GM19463 (cell line): ENCODE data around the gene MBOAT7.
"Not testable (repeated sequence)": the region's sequence is repeated elsewhere in the genome, so short reads cannot be mapped to it uniquely, and the experiment has no call there.

ENCODE experiments used
- ATAC-seq: cut with Tn5 transposase; IDR thresholded peaks from one replicate; pipeline ENCODE4 v1.9.1; 2021; ENCODE audit warnings: mild to moderate bottlenecking, moderate library complexity; ENCODE audit not compliant: unreplicated experiment

Gene MBOAT7

DNA sequence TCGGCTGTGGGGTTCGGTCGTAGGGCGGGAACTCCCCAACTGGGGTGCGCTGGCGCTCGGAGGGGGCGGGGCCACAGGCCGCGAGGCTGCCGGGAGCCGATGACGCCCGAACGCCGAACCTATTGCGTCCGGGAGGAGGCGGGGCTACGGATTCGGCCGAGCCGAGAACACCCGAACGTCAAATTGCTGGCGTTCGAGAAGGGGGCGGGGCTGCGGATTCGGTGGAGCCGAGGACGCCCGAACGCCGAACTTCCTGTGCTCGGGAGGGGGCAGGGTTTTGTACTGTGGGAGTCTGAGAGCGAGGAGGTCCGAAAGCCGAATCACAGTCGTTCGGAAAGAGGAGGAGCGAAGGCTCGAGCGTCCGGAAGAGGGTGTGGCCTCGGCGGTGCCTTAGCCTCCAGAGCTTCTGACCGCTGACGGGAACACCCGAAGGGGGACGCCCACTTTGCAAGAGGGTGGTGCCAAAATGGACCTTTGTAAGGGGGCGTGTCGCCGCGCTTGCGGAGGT lies 1.2 kb upstream of the MBOAT7 start:
- ATAC-seq: peak; percentile 40

GRCh38 chr19:54189735-54190502 lies 539 bp upstream of the MBOAT7 start:
- ATAC-seq: peak; percentile 43

DNA sequence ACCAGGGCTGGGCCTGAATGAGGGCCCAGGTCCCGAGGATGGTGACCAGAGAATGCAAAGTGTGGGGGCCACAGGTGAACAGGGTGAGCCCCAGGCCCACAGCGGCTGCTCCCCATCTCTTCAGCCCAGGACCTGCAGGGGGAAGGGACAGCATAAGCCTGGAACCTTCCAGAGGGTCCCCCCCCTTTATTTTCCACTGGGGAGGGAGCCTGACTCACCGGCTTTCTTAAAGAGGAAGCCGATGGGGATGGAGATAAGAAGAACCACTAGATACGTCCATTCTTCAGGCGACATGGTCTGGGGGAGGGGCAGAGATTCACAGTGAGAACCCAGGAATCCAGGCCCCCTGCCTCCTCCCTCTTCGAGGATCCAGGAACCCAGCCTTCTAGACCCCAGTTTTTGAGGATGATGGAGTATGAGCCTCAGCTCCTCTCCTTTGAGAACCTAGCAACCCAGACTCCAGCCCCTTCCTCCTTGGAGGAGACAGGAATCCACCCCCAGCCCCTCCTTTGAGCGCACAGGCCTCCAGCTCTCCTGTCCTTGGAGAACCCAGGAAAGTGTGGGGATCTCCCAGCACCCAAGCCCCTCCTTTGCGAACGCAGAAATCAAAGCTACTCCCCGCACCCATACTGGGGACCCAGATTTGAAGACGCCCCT lies 1.0 kb downstream of the MBOAT7 start:
- ATAC-seq: no peak

DNA sequence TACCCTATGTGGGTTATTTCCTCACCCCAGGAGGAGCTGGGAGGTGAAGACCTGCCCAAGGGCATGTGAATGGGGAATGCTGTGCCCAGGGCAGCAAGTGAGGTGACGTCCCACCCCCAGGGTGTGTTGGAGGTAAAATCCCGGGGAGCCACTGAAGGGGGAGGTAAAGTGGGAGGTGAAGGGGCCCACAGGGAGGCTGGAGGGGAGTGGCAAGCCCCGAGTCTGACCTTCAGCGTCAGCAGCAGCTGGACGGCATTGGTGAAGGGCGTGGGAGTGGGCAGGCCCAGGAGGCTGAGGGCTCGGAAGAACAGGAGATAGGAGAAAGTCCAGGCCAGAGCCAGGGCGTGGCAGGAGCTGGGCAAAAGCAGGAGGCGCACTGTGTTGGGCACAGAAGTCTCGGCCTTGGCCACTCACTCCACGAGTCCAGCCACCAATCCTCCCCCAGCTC lies 2.4 kb downstream of the MBOAT7 start:
- no peak for ATAC-seq

DNA sequence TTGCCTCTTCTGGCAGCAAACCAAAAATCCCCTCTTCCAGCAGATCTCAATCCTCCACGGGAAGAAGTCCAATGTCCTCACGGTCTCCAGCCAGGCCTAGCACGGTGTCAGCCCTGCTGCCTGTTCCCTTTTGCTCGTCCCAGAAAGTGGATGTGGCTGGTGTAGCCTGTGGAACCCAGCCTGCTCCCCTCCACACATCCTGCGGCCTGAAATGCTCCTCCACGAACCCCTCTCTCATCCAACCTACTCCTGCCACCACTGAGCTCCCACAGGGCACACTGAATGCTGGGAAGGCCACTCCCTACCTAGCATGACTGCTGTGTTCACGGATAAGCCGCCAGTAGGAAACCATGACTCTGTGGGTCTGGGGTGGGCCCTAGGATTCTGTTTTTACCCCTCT lies 3.0 kb downstream of the MBOAT7 start:
- no peak for ATAC-seq

- no peak for ATAC-seq
These were observed 5.9 kb downstream of the MBOAT7 start for GRCh38 chr19:54183431-54183830.

- ATAC-seq: not testable (repeated sequence)
These were observed 7.5 kb downstream of the MBOAT7 start for GRCh38 chr19:54181894-54182293.

GRCh38 chr19:54180691-54181091 lies 8.7 kb downstream of the MBOAT7 start:
- ATAC-seq: no peak

DNA sequence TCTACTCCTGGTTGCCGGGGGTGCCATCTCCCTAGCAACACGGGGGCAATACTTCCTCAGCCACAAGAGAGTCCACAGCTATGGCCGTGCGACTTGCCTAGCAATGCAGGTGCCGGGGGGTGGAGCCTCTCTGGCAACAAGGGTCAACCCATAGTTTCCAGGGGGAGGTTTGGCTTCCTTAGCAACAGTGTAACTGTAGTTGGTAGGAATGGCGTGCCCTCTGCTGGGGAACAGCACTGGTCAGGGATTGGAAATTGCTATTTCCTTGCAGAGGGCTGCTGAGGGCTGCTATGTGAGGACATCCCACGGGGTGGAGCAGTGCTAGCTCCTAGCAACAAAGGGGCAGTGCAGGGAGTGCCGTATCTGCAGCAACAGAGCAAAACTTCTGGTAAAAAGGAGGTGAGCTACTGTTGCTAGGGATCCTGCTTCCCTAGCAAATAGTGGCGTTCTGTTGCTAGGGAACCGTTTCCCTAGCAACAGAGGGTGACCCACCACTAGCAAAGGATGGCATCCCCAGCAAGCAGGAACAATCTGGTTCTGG lies 9.4 kb downstream of the MBOAT7 start:
- ATAC-seq: no peak

DNA sequence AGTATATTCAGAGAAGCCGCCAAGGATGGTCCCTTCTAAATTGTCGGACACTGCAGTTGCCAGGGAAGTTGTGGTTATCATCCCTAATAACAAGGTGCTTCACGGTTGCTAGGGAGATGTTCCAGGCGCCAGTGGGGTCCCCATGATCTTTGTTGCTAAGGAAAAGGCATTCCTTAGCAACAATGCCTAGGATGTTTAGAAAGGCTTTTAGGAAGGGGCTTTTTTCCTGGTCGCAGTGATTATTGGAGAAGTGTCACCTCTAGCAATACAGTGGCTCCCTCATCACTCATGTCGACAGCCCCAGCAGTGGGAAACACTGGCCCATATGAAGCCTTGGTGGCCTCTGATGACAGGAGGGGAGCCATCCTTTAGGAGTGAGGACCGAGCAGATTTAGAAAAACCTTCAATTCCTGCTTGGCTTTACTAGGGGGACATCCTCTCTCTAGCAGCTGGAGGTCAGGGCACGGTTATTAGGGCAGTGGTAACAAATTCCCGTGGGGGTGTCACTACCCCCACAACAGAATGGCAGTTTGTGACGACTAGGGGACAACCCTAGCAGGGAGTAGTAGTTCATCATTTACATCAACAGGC lies 10.0 kb downstream of the MBOAT7 start:
- ATAC-seq: no peak

- no peak for ATAC-seq
These were observed 10.7 kb downstream of the MBOAT7 start for GRCh38 chr19:54178581-54179261.

DNA sequence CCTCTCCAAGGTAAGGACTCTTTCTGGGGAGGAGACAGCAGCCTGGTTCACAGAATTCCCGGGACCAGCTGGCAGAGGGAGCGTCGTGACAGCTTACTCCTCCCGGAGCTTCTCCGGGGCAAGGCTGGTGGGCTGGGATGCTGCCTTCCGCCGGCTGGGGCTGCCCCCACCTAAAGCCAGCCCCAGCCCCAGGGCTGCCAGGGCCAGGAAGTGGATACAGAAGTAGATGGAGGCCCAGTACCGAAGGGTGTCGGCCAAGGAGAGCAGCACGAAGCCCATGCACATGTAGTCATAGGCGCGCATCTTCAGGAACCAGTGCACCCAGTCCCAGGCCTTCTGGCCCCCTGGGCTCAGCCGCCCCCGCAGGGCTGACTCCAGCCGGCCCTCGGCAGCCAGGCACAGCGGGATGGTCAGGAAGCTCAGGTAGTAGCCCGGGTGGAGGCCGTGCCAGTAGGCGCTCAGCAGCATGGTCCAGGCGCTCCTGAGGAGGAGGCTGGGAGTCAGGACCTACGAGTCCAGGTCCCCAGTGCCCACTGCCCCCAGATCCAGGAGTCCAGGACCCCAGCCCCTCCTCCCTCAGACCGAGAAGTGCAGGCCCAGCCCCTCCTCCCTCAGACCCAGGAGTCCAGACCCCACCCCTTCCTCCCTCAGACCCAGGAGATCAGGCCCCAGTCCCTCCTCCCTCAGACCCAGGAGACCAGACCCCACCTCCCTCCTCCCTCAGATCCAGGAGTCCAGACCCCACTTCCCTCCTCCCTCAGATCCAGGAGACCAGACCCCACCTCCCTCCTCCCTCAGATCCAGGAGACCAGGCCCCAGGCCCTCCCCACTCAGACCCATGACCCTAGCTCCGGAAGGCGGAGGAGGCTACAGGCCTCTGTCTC lies 15.2 kb downstream of the MBOAT7 start:
- ATAC-seq: no peak

DNA sequence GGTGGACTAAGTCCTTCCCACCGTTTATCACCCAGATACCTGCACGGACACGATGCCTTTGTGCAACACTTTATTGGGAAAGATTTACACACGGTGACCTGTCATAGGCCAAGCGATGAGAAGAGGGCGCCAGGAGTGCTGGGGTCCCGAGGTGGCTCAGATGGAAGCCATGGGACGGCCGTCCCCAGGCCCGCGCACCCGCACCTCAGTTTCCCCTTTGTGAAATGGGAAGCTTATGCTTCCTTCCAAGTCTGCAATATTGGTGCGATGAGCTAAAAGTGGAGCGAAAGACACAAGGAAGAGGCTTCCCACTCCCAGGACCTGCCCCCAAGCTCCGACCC lies 16.1 kb downstream of the MBOAT7 start:
- ATAC-seq: no peak

GRCh38 chr19:54172471-54173358 lies 16.7 kb downstream of the MBOAT7 start, which contains the start of gene TMC4:
TMC4 (minus strand) TSS chr19:54173160; CDS start chr19:54173117, 43 bp downstream.
- ATAC-seq: no peak

DNA sequence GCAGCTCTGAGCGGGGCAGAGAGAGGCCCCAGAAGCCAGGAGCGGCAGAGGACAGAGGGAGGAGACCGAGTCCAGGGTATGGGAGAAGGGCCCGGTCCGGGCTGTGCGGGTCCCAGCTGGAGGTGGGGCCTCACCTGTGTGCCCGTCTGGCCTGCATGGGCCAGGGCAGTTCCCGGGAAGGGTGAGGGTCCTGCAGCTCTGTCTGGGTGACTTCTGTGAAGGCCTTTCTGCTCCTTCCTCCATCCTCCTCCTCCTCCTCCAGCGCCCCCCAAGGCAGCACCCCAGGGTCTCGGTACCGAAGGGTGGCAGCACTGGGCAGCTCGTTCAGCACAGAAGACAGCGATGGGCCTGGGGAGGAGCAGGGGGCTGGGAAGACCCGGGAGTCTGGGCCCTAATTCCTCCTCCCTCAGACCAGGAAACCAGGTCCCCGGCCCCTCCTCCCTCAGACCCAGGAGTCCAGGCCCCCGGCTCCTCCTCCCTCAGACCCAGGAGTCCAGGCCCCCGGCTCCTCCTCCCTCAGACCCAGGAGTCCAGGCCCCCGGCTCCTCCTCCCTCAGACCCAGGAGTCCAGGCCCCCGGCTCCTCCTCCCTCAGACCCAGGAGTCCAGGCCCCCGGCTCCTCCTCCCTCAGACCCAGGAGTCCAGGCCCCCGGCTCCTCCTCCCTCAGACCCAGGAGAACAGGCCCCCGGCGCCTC lies 17.5 kb downstream of the MBOAT7 start:
- ATAC-seq: not testable (repeated sequence)

DNA sequence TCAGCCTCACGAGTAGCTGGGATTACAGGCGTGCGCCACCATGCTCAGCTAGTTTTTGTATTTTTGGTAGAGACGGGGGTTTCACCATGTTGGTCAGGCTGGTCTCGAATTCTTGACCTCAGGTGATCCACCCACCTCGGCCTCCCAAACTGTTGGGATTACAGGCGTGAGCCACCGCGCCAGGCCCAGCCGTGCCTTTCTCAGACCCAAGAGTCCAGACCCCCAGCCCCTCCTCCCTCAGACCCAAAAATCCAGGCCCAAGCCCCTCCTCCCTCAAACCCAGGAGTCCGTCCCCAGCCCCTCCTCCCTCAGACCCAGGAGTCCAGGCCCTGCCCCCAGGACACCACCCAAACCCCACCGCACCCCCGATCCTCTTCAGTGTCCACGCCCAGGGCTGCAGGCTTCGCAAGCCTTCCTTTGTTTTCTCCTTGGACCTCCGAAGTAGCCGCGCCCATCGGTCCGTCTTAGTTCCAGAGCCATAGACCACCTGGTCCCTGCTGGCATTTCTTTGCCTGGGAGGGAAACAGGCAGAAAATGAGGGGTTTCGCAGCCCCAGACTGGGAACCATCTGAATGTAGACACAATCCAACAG lies 20.1 kb downstream of the MBOAT7 start:
- no peak for ATAC-seq

DNA sequence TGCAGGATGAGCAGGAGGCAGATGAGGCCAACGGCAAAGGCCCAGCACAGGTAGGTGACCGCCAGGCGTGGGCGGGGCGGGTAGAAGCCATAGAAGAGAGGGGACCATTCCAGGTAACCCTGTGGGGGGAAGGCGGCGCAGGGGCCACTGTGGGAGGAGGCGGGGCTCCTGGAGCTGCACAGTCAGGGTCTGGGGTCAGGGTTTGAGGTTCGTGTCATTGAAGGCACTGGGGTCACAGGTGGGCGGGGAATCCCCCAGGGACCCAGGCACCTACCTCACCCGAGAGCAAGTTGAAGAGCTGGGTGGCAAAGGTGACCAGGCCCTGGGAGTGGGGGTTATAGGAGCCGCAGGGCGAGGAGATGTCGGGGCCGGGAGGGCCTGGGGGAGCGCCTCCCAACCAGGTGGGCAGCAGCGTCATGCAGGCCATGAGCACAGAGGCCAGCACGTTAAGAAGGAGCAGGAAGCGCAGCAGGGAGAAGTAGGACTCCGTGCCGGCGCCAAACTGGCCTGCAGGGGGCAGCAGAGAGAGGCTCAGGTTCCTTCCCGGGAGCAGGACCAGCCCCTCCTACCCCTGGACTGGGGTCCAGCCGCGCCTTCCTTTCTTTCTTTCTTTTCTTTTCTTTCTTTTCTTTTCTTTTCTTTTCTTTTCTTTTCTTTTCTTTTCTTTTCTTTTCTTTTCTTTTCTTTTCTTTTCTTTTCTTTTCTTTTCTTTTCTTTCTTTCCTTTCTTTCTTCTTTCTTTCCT lies 21.0 kb downstream of the MBOAT7 start:
- ATAC-seq: no peak
